GM21737 (cell line): ENCODE measurements around the gene PBX1.
"Not testable (repeated sequence)": the region's sequence is repeated elsewhere in the genome, so short reads cannot be mapped to it uniquely, and the experiment has no call there.

Experiments used
- ATAC-seq: cut with Tn5 transposase; IDR thresholded peaks from one replicate; pipeline ENCODE4 v1.9.1; 2021; ENCODE audit warnings: mild to moderate bottlenecking, moderate library complexity; ENCODE audit not compliant: unreplicated experiment

Gene PBX1

GRCh38 chr1:164558461-164559341, at the start of gene PBX1:
TSS of gene PBX1 (plus strand) at chr1:164559184.
- ATAC-seq: peak; percentile 100

DNA sequence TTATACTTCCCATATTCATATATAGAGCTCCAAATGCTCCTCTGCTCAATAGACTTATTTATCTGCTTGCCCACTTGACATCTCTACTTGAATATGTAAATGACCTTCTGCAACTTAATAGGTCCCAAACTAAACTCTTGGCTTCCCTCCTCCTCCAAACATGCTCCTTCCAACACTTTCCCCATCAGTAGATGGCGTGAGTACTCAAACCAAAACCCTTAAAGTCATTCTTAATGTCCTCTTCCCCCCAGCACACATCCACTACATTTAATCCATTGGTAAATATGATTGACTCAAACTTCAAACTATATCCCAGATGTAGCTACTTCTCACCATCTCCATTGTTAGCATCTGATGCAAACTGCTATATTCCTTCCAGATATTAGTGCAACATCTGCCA, 48.5 kb upstream of the PBX1 start:
- ATAC-seq: no peak

DNA sequence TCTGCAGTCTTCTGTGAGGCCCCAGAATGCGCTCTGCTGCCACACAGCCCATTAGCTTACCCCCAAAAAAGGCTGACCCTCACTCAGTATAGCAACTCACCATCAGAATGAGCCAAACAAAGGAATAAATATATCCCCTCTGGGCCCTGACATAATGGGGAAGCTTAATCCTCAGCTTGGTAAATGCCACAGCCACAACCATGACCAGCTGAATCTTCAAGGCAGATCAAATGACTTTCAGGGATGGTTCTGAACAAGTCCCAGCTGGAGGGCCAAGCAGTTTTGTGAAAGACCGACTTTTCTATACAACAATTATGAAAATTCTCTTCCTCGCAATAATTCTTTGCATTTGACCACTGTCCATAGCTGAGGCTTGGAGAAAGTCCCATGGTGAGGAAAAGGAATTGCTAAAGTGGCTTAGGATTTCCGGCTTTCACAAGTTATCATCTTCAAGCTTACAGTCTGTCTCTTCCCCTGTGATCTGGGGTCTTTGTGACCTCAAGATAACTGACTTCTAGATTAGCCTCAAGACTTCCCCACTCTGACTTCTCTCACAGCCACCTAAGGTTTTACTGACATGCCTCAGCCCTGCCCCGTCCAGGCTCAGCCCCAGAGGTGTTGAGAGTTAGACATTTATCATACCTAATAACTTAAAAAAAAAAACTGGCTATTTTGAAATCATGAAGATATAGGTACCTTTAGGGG, 47.8 kb upstream of the PBX1 start:
- ATAC-seq: no peak

GRCh38 chr1:164515231-164515630, 43.8 kb upstream of the PBX1 start:
- no peak for ATAC-seq

GRCh38 chr1:164515711-164516331, 43.2 kb upstream of the PBX1 start:
- no peak for ATAC-seq

- ATAC-seq: no peak
Measured at GRCh38 chr1:164516591-164516990, 42.4 kb upstream of the PBX1 start.

DNA sequence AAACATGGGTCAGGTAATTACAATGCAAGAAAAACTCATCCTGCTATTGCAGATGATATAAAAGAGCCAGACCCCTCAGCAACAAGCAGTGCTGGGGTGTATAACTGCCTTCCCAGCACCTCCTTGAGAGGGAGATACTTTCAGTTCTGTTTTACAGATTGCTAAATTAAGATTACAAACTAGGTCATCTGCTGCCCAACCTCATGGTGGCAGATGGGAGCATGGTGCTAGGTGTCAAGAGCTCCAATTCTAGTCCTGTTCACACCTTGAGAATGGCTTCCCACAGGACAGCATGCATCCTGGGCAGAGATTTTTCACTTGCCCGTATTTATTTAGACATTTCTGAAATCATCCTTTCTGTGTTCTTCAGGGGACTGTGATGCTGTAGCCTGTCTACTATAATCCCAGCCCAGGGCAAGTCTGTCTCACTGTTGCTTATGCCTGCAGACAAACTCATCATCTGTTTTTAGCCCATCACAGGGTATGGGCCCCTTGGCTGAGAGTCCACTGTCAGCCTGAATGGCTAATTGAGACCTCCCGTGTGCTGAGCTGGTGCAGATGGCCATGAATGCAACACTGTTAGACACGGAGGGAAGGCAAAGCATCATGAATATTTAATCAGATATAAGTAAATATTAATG, 40.2 kb upstream of the PBX1 start:
- ATAC-seq: no peak

GRCh38 chr1:164519426-164519825, 39.6 kb upstream of the PBX1 start:
- ATAC-seq: no peak

GRCh38 chr1:164524810-164525209, 34.2 kb upstream of the PBX1 start:
- ATAC-seq: no peak

GRCh38 chr1:164534863-164535610, 23.9 kb upstream of the PBX1 start:
- ATAC-seq: no peak

GRCh38 chr1:164552463-164552988, 6.5 kb upstream of the PBX1 start:
- not testable (repeated sequence) for ATAC-seq

GRCh38 chr1:164557270-164557669, 1.7 kb upstream of the PBX1 start:
- ATAC-seq: no peak

- no peak for ATAC-seq
Measured at GRCh38 chr1:164559342-164560051, 513 bp downstream of the PBX1 start.

GRCh38 chr1:164560121-164560541, 1.1 kb downstream of the PBX1 start:
- ATAC-seq: no peak

GRCh38 chr1:164560556-164560955, 1.6 kb downstream of the PBX1 start:
- no peak for ATAC-seq

- ATAC-seq: no peak
Measured at GRCh38 chr1:164561007-164561406, 2.0 kb downstream of the PBX1 start.

DNA sequence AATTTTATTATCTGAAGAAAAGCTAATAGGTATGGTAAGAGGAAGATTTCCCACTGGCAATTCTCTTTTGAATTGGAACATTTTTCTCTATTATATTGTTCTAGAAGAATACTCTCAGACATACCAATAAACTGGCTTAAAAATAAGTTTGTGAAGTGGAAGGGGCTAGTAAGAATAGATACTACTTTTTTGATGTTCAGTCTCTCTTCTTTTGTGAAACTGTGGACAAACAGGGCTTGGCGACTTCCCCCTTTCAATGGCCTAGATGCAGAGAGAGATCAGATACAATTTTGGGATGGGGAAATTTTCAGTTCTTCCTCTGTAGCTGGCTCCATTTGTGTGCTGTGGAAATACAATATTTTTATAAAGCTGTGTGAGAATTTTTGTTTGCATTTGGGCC, 2.5 kb downstream of the PBX1 start:
- no peak for ATAC-seq

GRCh38 chr1:164562061-164562460, 3.1 kb downstream of the PBX1 start:
- ATAC-seq: no peak

- ATAC-seq: no peak
Measured at GRCh38 chr1:164562511-164562910, 3.5 kb downstream of the PBX1 start.
